ENCODE data around the gene CADPS. TPM values are rescaled to one million over a fixed set of nuclear protein-coding genes. Genes with fewer than 3 reads are reported as not detected.

Gene CADPS
- polyA plus RNA-seq, 1 donor = 17.8 TPM

- Histone ChIP-seq H3K9me3 (ENCODE audit: control insufficient read depth, low read depth, low read length) (no peaks in the 10 kb centered on the region), H3K27me3 (ENCODE audit: control insufficient read depth, insufficient read depth, low read length) (no peaks in the 10 kb centered on the region), H3K27ac (ENCODE audit: low read length) (no peak overlapping the region), H3K36me3 (ENCODE audit: control insufficient read depth, insufficient read depth, low read length) (no peaks in the 10 kb centered on the region), H3K4me3 (ENCODE audit: low read length) (no peak overlapping the region), H3K4me1 (ENCODE audit: control insufficient read depth, insufficient read depth, low read length) (no peaks in the 10 kb centered on the region)
- no peak for DNase-seq
- no CpG with 5 or more reads among the region's 3 CpGs for WGBS (ENCODE audit: insufficient coverage, low lambda C conversion rate)
These were observed 272.2 kb downstream of the CADPS start for GRCh38 chr3:62602987-62603386.

DNA sequence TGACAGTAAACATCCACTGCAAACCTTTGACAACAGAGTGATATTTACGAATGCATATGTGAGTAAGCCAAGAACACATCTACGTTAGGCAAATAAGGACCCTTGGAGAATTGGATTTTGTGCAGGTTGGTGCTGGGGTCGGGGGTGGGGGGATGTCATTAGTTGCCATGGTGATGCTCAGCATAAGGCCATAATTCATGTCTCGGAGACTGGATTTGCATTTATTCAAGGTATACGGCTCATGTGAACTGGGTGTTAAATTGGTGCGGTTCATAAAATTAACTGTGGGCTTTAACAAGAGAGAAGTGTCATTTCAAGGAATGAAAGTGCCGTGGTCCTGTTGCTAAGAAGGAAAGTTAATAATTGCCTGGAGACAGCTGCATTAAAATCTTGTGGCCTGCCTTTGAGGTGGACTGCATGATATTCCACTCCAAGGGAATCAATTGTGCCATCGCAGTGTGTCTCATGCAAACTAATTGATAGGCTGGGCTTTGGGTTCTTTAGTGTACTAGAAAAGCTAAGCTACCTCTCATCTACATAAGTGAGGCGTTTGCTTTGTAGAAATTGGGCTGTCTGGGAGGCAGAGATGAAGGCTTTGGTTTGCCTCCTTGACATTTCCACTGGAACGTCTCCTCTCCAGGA lies 273.0 kb downstream of the CADPS start:
- no peaks in the 10 kb centered on the region for H3K27me3 ChIP-seq (ENCODE audit: control insufficient read depth, insufficient read depth, low read length)
- no peak overlapping the region for H3K4me3 ChIP-seq (ENCODE audit: low read length)
- H3K36me3 ChIP-seq (ENCODE audit: control insufficient read depth, insufficient read depth, low read length) = no peaks in the 10 kb centered on the region
- no CpG with 5 or more reads among the region's 10 CpGs for WGBS (ENCODE audit: insufficient coverage, low lambda C conversion rate)
- DNase-seq = no peak
- H3K27ac ChIP-seq (ENCODE audit: low read length) = no peak overlapping the region
- no peaks in the 10 kb centered on the region for H3K4me1 ChIP-seq (ENCODE audit: control insufficient read depth, insufficient read depth, low read length)
- no peaks in the 10 kb centered on the region for H3K9me3 ChIP-seq (ENCODE audit: control insufficient read depth, low read depth, low read length)

- WGBS (ENCODE audit: insufficient coverage, low lambda C conversion rate) = 56% methylated on average over 4 of the region's 7 CpGs
- Histone ChIP-seq H3K27me3 (ENCODE audit: control insufficient read depth, insufficient read depth, low read length) (no peaks in the 10 kb centered on the region), H3K27ac (ENCODE audit: low read length) (no peak overlapping the region), H3K4me3 (ENCODE audit: low read length) (no peak overlapping the region), H3K4me1 (ENCODE audit: control insufficient read depth, insufficient read depth, low read length) (no peaks in the 10 kb centered on the region), H3K36me3 (ENCODE audit: control insufficient read depth, insufficient read depth, low read length) (no peaks in the 10 kb centered on the region), H3K9me3 (ENCODE audit: control insufficient read depth, low read depth, low read length) (no peaks in the 10 kb centered on the region)
- DNase-seq = no peak
These were observed 273.8 kb downstream of the CADPS start for GRCh38 chr3:62601238-62602070.

- no CpG with 5 or more reads among the region's 2 CpGs for WGBS (ENCODE audit: insufficient coverage, low lambda C conversion rate)
- H3K4me1 ChIP-seq (ENCODE audit: control insufficient read depth, insufficient read depth, low read length) = no peaks in the 10 kb centered on the region
These were observed 275.2 kb downstream of the CADPS start for GRCh38 chr3:62600033-62600432.

GRCh38 chr3:62597491-62597890 lies 277.7 kb downstream of the CADPS start:
- Histone ChIP-seq H3K27ac (ENCODE audit: low read length) (no peak overlapping the region), H3K27me3 (ENCODE audit: control insufficient read depth, insufficient read depth, low read length) (no peaks in the 10 kb centered on the region), H3K4me3 (ENCODE audit: low read length) (no peak overlapping the region), H3K9me3 (ENCODE audit: control insufficient read depth, low read depth, low read length) (no peaks in the 10 kb centered on the region), H3K36me3 (ENCODE audit: control insufficient read depth, insufficient read depth, low read length) (no peaks in the 10 kb centered on the region), H3K4me1 (ENCODE audit: control insufficient read depth, insufficient read depth, low read length) (no peaks in the 10 kb centered on the region)
- WGBS (ENCODE audit: insufficient coverage, low lambda C conversion rate) = no CpG with 5 or more reads among the region's 4 CpGs
- DNase-seq = no peak

More at GRCh38 chr3:62600033-62600432, 275.2 kb downstream of the CADPS start:
- no peak for DNase-seq
- H3K27ac ChIP-seq (ENCODE audit: low read length) = no peak overlapping the region
- H3K9me3 ChIP-seq (ENCODE audit: control insufficient read depth, low read depth, low read length) = no peaks in the 10 kb centered on the region
- no peaks in the 10 kb centered on the region for H3K27me3 ChIP-seq (ENCODE audit: control insufficient read depth, insufficient read depth, low read length)
- no peak overlapping the region for H3K4me3 ChIP-seq (ENCODE audit: low read length)
- H3K36me3 ChIP-seq (ENCODE audit: control insufficient read depth, insufficient read depth, low read length) = no peaks in the 10 kb centered on the region

- Histone ChIP-seq H3K27ac (ENCODE audit: low read length) (no peak overlapping the region), H3K27me3 (ENCODE audit: control insufficient read depth, insufficient read depth, low read length) (no peaks in the 10 kb centered on the region), H3K4me3 (ENCODE audit: low read length) (no peak overlapping the region), H3K4me1 (ENCODE audit: control insufficient read depth, insufficient read depth, low read length) (no peaks in the 10 kb centered on the region), H3K36me3 (ENCODE audit: control insufficient read depth, insufficient read depth, low read length) (no peaks in the 10 kb centered on the region), H3K9me3 (ENCODE audit: control insufficient read depth, low read depth, low read length) (no peaks in the 10 kb centered on the region)
- no peak for DNase-seq
- no CpG with 5 or more reads among the region's 3 CpGs for WGBS (ENCODE audit: insufficient coverage, low lambda C conversion rate)
These were observed 282.8 kb downstream of the CADPS start for GRCh38 chr3:62592408-62592807.

DNA sequence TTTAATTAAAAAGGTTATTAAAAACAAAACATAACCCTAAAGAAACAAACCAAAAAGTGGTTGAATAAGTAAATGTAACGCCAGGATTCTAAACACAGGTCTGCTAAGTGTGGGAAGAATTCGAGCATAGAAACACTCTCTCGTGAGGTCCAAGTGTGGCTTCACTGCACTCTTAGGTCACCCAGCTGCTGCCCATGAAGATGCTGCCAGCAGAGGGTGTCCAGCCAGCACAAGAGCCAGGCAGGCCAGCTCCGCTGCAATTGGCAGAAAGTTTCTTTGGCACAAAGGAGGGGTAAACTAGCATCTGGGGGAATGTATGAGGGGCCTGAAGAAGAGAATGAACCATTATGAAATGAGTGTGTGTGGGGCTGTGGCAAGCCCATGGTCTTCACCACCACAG lies 286.1 kb downstream of the CADPS start:
- Histone ChIP-seq H3K27ac (ENCODE audit: low read length) (no peak overlapping the region), H3K4me3 (ENCODE audit: low read length) (no peak overlapping the region), H3K36me3 (ENCODE audit: control insufficient read depth, insufficient read depth, low read length) (no peaks in the 10 kb centered on the region), H3K27me3 (ENCODE audit: control insufficient read depth, insufficient read depth, low read length) (no peaks in the 10 kb centered on the region), H3K4me1 (ENCODE audit: control insufficient read depth, insufficient read depth, low read length) (no peaks in the 10 kb centered on the region), H3K9me3 (ENCODE audit: control insufficient read depth, low read depth, low read length) (no peaks in the 10 kb centered on the region)
- DNase-seq = no peak
- WGBS (ENCODE audit: insufficient coverage, low lambda C conversion rate) = 100% methylated on average over 1 of the region's 4 CpGs

GRCh38 chr3:62587579-62588031 lies 287.6 kb downstream of the CADPS start:
- DNase-seq = no peak
- H3K9me3 ChIP-seq (ENCODE audit: control insufficient read depth, low read depth, low read length) = no peaks in the 10 kb centered on the region
- WGBS (ENCODE audit: insufficient coverage, low lambda C conversion rate) = no CpG with 5 or more reads among the region's 8 CpGs

DNA sequence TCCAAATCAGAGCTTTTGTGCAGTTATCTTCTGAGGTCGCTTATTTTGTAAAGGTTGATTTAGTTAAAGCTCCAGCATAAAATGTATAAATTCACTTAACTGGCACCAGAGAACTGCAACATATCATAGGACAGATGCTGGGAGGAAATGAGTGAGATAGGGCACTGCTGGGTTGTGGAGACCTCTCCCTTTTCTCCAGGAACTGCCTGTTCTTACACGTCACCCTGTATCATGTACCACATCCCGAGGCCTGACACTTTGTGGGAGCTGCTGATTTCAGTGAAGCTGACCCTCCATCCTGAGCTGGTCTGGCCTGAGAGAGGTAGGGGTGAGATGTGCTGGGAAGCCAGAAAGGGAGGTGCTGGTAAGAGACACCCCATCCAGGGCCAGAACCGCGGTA lies 288.0 kb downstream of the CADPS start:
- Histone ChIP-seq H3K4me3 (ENCODE audit: low read length) (no peak overlapping the region), H3K36me3 (ENCODE audit: control insufficient read depth, insufficient read depth, low read length) (no peaks in the 10 kb centered on the region), H3K4me1 (ENCODE audit: control insufficient read depth, insufficient read depth, low read length) (no peaks in the 10 kb centered on the region), H3K27ac (ENCODE audit: low read length) (no peak overlapping the region), H3K9me3 (ENCODE audit: control insufficient read depth, low read depth, low read length) (no peaks in the 10 kb centered on the region), H3K27me3 (ENCODE audit: control insufficient read depth, insufficient read depth, low read length) (no peaks in the 10 kb centered on the region)
- no peak for DNase-seq
- no CpG with 5 or more reads among the region's 5 CpGs for WGBS (ENCODE audit: insufficient coverage, low lambda C conversion rate)

More at GRCh38 chr3:62587579-62588031, 287.6 kb downstream of the CADPS start:
- Histone ChIP-seq H3K36me3 (ENCODE audit: control insufficient read depth, insufficient read depth, low read length) (no peaks in the 10 kb centered on the region), H3K4me1 (ENCODE audit: control insufficient read depth, insufficient read depth, low read length) (no peaks in the 10 kb centered on the region), H3K27ac (ENCODE audit: low read length) (no peak overlapping the region), H3K27me3 (ENCODE audit: control insufficient read depth, insufficient read depth, low read length) (no peaks in the 10 kb centered on the region), H3K4me3 (ENCODE audit: low read length) (no peak overlapping the region)

DNA sequence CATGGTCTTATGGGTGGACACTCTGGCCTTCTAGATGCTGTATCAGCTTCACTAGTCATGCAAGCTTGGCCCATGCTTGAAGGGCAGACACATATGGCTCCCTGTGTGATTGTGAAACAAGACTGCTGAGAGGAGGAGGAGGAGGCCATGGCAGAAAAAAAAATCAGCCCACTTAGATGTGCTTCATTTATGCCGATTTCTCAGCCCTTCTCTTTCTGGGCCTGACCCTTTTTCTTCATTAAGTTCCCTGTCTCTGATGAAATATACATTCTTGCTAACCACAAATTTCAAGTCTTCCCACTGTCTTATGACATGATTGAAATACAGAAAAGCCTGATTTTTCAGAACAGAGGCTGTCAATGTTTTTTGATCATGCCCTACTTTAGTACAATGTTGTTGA lies 288.9 kb downstream of the CADPS start:
- 80% methylated on average over 1 of the region's 1 CpG for WGBS (ENCODE audit: insufficient coverage, low lambda C conversion rate)
- Histone ChIP-seq H3K27ac (ENCODE audit: low read length) (no peak overlapping the region), H3K36me3 (ENCODE audit: control insufficient read depth, insufficient read depth, low read length) (no peaks in the 10 kb centered on the region), H3K4me3 (ENCODE audit: low read length) (no peak overlapping the region), H3K27me3 (ENCODE audit: control insufficient read depth, insufficient read depth, low read length) (no peaks in the 10 kb centered on the region), H3K9me3 (ENCODE audit: control insufficient read depth, low read depth, low read length) (no peaks in the 10 kb centered on the region), H3K4me1 (ENCODE audit: control insufficient read depth, insufficient read depth, low read length) (no peaks in the 10 kb centered on the region)
- no peak for DNase-seq
